ENCODE results near the gene LIG1. TPM values are rescaled to one million over a fixed set of nuclear protein-coding genes. Genes with fewer than 3 reads are reported as not detected.

Gene LIG1
- total RNA-seq, 1 donor from 2014 or later: 16.9 TPM

GRCh38 chr19:48139053-48139452, 31.1 kb downstream of the LIG1 start:
- no peak for TF ChIP-seq CTCF (IDR thresholded peaks at IDR 0.05; ENCODE audit: partially characterized antibody, unreplicated experiment)
- no peaks in the 10 kb centered on the region for H3K36me3 Mint-ChIP-seq (ENCODE audit: unreplicated experiment)
- no peak overlapping the region for H3K4me3 Mint-ChIP-seq (ENCODE audit: unreplicated experiment)
- peaks cover 2% of the 10 kb centered on the region for H3K27me3 Mint-ChIP-seq (ENCODE audit: unreplicated experiment)
- H3K9me3 Mint-ChIP-seq (ENCODE audit: unreplicated experiment): peaks cover 4% of the 10 kb centered on the region
- no peak overlapping the region for H3K27ac Mint-ChIP-seq (ENCODE audit: unreplicated experiment)
- no peaks in the 10 kb centered on the region for H3K4me1 Mint-ChIP-seq (ENCODE audit: low read depth, unreplicated experiment)
- DNase-seq: no peak

- Mint-ChIP-seq H3K4me3 (ENCODE audit: unreplicated experiment) (no peak overlapping the region), H3K27ac (ENCODE audit: unreplicated experiment) (no peak overlapping the region), H3K9me3 (ENCODE audit: unreplicated experiment) (peaks cover 4% of the 10 kb centered on the region), H3K27me3 (ENCODE audit: unreplicated experiment) (peaks cover 2% of the 10 kb centered on the region), H3K36me3 (ENCODE audit: unreplicated experiment) (no peaks in the 10 kb centered on the region), H3K4me1 (ENCODE audit: low read depth, unreplicated experiment) (no peaks in the 10 kb centered on the region)
- DNase-seq: no peak
- TF ChIP-seq CTCF (IDR thresholded peaks at IDR 0.05; ENCODE audit: partially characterized antibody, unreplicated experiment): no peak
Observed at GRCh38 chr19:48137411-48137810, 32.7 kb downstream of the LIG1 start.

GRCh38 chr19:48136547-48136946, 33.6 kb downstream of the LIG1 start:
- peaks cover 2% of the 10 kb centered on the region for H3K27me3 Mint-ChIP-seq (ENCODE audit: unreplicated experiment)
- no peak overlapping the region for H3K27ac Mint-ChIP-seq (ENCODE audit: unreplicated experiment)
- no peak for DNase-seq
- H3K36me3 Mint-ChIP-seq (ENCODE audit: unreplicated experiment): no peaks in the 10 kb centered on the region
- H3K4me3 Mint-ChIP-seq (ENCODE audit: unreplicated experiment): no peak overlapping the region
- H3K9me3 Mint-ChIP-seq (ENCODE audit: unreplicated experiment): peaks cover 4% of the 10 kb centered on the region
- TF ChIP-seq CTCF (IDR thresholded peaks at IDR 0.05; ENCODE audit: partially characterized antibody, unreplicated experiment): no peak
- no peaks in the 10 kb centered on the region for H3K4me1 Mint-ChIP-seq (ENCODE audit: low read depth, unreplicated experiment)

- Mint-ChIP-seq H3K9me3 (ENCODE audit: unreplicated experiment) (peaks cover 2% of the 10 kb centered on the region), H3K27ac (ENCODE audit: unreplicated experiment) (no peak overlapping the region), H3K4me1 (ENCODE audit: low read depth, unreplicated experiment) (no peaks in the 10 kb centered on the region), H3K36me3 (ENCODE audit: unreplicated experiment) (no peaks in the 10 kb centered on the region), H3K4me3 (ENCODE audit: unreplicated experiment) (no peak overlapping the region), H3K27me3 (ENCODE audit: unreplicated experiment) (no peaks in the 10 kb centered on the region)
- DNase-seq: no peak
- TF ChIP-seq CTCF (IDR thresholded peaks at IDR 0.05; ENCODE audit: partially characterized antibody, unreplicated experiment): no peak
Observed at GRCh38 chr19:48135411-48135810, 34.7 kb downstream of the LIG1 start.

- Mint-ChIP-seq H3K4me1 (ENCODE audit: low read depth, unreplicated experiment) (no peaks in the 10 kb centered on the region), H3K36me3 (ENCODE audit: unreplicated experiment) (peaks cover 6% of the 10 kb centered on the region), H3K27me3 (ENCODE audit: unreplicated experiment) (no peaks in the 10 kb centered on the region), H3K27ac (ENCODE audit: unreplicated experiment) (no peak overlapping the region), H3K9me3 (ENCODE audit: unreplicated experiment) (no peaks in the 10 kb centered on the region), H3K4me3 (ENCODE audit: unreplicated experiment) (no peak overlapping the region)
- no peak for DNase-seq
- TF ChIP-seq CTCF (IDR thresholded peaks at IDR 0.05; ENCODE audit: partially characterized antibody, unreplicated experiment): no peak
Observed at GRCh38 chr19:48133094-48133493, 37.0 kb downstream of the LIG1 start.
